Calu3 (cell line): Measurements from ENCODE around the gene DOC2A. TPM values are rescaled to one million over a fixed set of nuclear protein-coding genes. Genes with fewer than 3 reads are reported as not detected.

Source experiments
- BruUV-seq: library from RNA; stranded (reverse); fragments of 400-500 nt; replicated peaks from 2 replicates; lab custom pipeline; 2021; lab: Mats Ljungman, UMichigan
- CTCF ChIA-PET: fragments of 300-600 bp; sonication (Branson Sonifier 250); formaldehyde crosslinking; loops from one replicate; lab custom pipeline; 2022; ENCODE audit warnings: antibody characterized with exemption; lab: Charles Lee
- DNase-seq: peaks from one replicate; pipeline ENCODE4 v3.0.0; 2022
- H3K27ac Mint-ChIP-seq: one replicate; pipeline ENCODE4 v1.8.0; 2022; ENCODE audit warnings: mixed read lengths; ENCODE audit not compliant: unreplicated experiment
- H3K27me3 Mint-ChIP-seq: one replicate; pipeline ENCODE4 v1.8.0; 2022; ENCODE audit warnings: mixed read lengths; ENCODE audit not compliant: unreplicated experiment
- H3K36me3 Mint-ChIP-seq: one replicate; pipeline ENCODE4 v1.8.0; 2022; ENCODE audit warnings: mild to moderate bottlenecking, moderate library complexity, mixed read lengths; ENCODE audit not compliant: insufficient read depth, unreplicated experiment
- H3K4me1 Mint-ChIP-seq: one replicate; pipeline ENCODE4 v1.8.0; 2022; ENCODE audit warnings: mild to moderate bottlenecking, low read depth, mixed read lengths; ENCODE audit not compliant: unreplicated experiment
- H3K4me3 Mint-ChIP-seq: one replicate; pipeline ENCODE4 v1.8.0; 2022; ENCODE audit warnings: mild to moderate bottlenecking, low read depth, moderate library complexity, mixed read lengths; ENCODE audit not compliant: unreplicated experiment
- H3K9me3 Mint-ChIP-seq: one replicate; pipeline ENCODE4 v1.8.0; 2022; ENCODE audit warnings: low read depth, mixed read lengths; ENCODE audit not compliant: unreplicated experiment
- intact Hi-C: fragments of 100-400 bp; cut with micrococcal nuclease; formaldehyde crosslinking; loops from one replicate; pipeline ENCODE4 v1.10.0; 2022; ENCODE audit not compliant: unreplicated experiment
- total RNA-seq: library from RNA; stranded (reverse); gene quantifications from 2 replicates; pipeline ENCODE4 v1.2.3, GENCODE V29; 2022
- TF ChIP-seq, protein P1 (sequence below): fragments of 200-600 bp; IDR thresholded peaks from one replicate; pipeline ENCODE4 v1.8.0; 2022; ENCODE audit warnings: antibody characterized with exemption; ENCODE audit not compliant: unreplicated experiment

The DOC2A gene
- total RNA-seq, 1 experiment from 2014 or later = 19.9 TPM

- CTCF ChIA-PET = interaction anchor here (0.6 to 1.8 kb wide), 9 partner anchors 12 to 157 kb away, joined by 3 to 17 read pairs (median 4); partner anchors contain the start of genes ASPHD1, SEZ6L2 and TMEM219
- TF ChIP-seq, protein P1, sequence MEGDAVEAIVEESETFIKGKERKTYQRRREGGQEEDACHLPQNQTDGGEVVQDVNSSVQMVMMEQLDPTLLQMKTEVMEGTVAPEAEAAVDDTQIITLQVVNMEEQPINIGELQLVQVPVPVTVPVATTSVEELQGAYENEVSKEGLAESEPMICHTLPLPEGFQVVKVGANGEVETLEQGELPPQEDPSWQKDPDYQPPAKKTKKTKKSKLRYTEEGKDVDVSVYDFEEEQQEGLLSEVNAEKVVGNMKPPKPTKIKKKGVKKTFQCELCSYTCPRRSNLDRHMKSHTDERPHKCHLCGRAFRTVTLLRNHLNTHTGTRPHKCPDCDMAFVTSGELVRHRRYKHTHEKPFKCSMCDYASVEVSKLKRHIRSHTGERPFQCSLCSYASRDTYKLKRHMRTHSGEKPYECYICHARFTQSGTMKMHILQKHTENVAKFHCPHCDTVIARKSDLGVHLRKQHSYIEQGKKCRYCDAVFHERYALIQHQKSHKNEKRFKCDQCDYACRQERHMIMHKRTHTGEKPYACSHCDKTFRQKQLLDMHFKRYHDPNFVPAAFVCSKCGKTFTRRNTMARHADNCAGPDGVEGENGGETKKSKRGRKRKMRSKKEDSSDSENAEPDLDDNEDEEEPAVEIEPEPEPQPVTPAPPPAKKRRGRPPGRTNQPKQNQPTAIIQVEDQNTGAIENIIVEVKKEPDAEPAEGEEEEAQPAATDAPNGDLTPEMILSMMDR = no peak
- peak within 1 kb of the TSS; percentile 89 for H3K27ac Mint-ChIP-seq
- H3K9me3 Mint-ChIP-seq = no peaks in the 10 kb centered on the region
- H3K36me3 Mint-ChIP-seq = peaks cover 63% of the 10 kb centered on the region
- no peaks in the 10 kb centered on the region for H3K27me3 Mint-ChIP-seq
- peak within 1 kb of the TSS; percentile 85 for H3K4me3 Mint-ChIP-seq
- DNase-seq = peak; percentile 99
- no TSS peak for BruUV-seq
- peaks cover 26% of the 10 kb centered on the region for H3K4me1 Mint-ChIP-seq
- intact Hi-C loops = loop anchor here (10.0 kb wide), 1 partner anchor 49 kb away; the partner anchor contains the start of gene KCTD13
These were observed 37.2 kb downstream of the DOC2A start, which contains the start of gene TAOK2 for GRCh38 chr16:29973384-29974246. TSS of gene TAOK2 (plus strand) at chr16:29973868. CDS start at chr16:29977773, 3,905 bp downstream.

DNA sequence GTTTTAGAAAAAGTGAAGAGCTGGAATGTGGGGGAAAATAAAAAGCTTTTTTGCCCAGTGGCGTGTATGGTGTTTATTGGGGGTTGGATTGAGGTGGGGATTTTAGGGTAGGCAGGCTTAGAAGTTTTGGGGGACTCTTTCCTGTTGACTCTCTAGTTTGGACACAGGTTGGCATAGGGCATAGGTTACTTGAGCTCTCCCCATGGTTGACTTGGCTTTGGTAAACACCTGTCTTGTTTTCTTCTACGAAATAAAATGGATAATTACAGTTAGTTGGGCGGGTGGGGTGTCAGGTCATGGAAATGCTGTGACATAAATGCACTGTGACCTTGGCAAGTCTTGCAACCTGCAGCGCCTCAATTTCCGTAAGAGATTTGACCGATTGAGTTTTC is 37.8 kb downstream of the DOC2A start:
- CTCF ChIA-PET = interaction anchor here (0.6 to 1.8 kb wide), 9 partner anchors 11 to 156 kb away, joined by 3 to 17 read pairs (median 4); partner anchors contain the start of genes ASPHD1, SEZ6L2 and TMEM219

GRCh38 chr16:29972500-29972899 is 38.3 kb downstream of the DOC2A start:
- Mint-ChIP-seq H3K9me3 (no peaks in the 10 kb centered on the region), H3K27me3 (no peaks in the 10 kb centered on the region), H3K4me1 (peaks cover 26% of the 10 kb centered on the region), H3K4me3 (no peak overlapping the region), H3K36me3 (peaks cover 67% of the 10 kb centered on the region), H3K27ac (peak overlapping the region; percentile 89)
- BruUV-seq = no TSS peak
- intact Hi-C loops = loop anchor here (10.0 kb wide), 1 partner anchor 48 kb away; the partner anchor contains the start of gene KCTD13
- TF ChIP-seq, protein P1 = no peak
- no peak for DNase-seq
- CTCF ChIA-PET = interaction anchor here (0.8 to 1.8 kb wide), 3 partner anchors 11 to 28 kb away, joined by 3 to 17 read pairs (median 15); partner anchors contain the start of gene TMEM219

More for the DNA sequence above, 37.8 kb downstream of the DOC2A start:
- TF ChIP-seq, protein P1 = no peak
- H3K9me3 Mint-ChIP-seq = no peaks in the 10 kb centered on the region
- peak overlapping the region; percentile 85 for H3K4me3 Mint-ChIP-seq
- no peaks in the 10 kb centered on the region for H3K27me3 Mint-ChIP-seq
- BruUV-seq = no TSS peak
- peaks cover 26% of the 10 kb centered on the region for H3K4me1 Mint-ChIP-seq
- no peak for DNase-seq
- H3K27ac Mint-ChIP-seq = peak overlapping the region; percentile 89
- intact Hi-C loops = loop anchor here (10.0 kb wide), 1 partner anchor 48 kb away; the partner anchor contains the start of gene KCTD13
- H3K36me3 Mint-ChIP-seq = peaks cover 66% of the 10 kb centered on the region

DNA sequence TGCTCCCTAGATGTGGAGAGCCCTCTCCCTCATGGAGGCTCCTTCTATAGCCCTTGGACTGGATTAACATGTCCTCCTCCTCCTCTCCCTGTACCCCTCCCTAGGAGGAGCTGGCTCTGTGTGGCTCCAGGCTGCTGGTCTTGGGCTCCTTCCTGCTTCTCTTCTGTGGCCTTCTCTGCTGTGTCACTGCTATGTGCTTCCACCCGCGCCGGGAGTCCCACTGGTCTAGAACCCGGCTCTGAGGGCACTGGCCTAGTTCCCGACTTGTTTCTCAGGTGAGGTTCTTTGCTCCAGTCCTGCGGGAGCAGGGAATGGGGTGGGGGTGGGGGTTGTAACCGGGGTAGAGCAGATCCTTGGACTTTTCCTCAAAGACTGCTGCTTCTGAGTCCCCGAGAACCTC is 39.5 kb downstream of the DOC2A start:
- no peaks in the 10 kb centered on the region for H3K27me3 Mint-ChIP-seq
- H3K4me1 Mint-ChIP-seq = peaks cover 19% of the 10 kb centered on the region
- TF ChIP-seq, protein P1 = no peak
- H3K27ac Mint-ChIP-seq = no peak overlapping the region
- no TSS peak for BruUV-seq
- H3K36me3 Mint-ChIP-seq = peaks cover 62% of the 10 kb centered on the region
- no peak for DNase-seq
- H3K9me3 Mint-ChIP-seq = no peaks in the 10 kb centered on the region
- no peak overlapping the region for H3K4me3 Mint-ChIP-seq
- intact Hi-C loops = loop anchor here (10.0 kb wide), 1 partner anchor 47 kb away; the partner anchor contains the start of gene KCTD13
- CTCF ChIA-PET = no interaction called here
